ENCODE measurements around the gene PTPN18. TPM values are rescaled to one million over a fixed set of nuclear protein-coding genes. Genes with fewer than 3 reads are reported as not detected.

Gene PTPN18
- total RNA-seq, 2 donors from 2014 or later = 16.4 to 19.6 TPM

DNA sequence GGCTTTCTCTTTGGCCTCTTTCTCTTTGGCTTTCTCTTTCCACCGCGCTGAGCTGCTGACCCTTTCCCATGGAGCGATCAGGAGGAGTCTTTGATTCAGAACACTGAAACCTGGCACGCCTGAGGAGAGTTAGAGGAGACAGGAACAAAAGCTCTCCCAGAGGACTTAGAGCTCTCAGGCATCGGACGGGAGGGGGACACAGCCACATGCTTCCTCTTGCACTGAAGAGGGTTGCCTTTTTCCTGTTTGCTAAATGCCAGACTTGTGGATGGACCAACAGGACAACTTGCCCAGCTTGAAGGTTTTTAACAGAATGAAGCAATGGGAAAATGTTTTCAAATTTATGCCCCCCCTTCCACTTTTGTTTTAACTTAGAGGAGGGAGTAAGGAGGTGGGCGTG, 3.6 kb upstream of the PTPN18 start:
- H3K36me3 ChIP-seq (ENCODE audit: control insufficient read depth, insufficient read depth, low read length) = peaks cover 21% of the 10 kb centered on the region
- DNase-seq = no peak
- Mint-ChIP-seq H3K27me3 (ENCODE audit: insufficient read depth) (peaks cover 28% of the 10 kb centered on the region), H3K4me1 (peaks cover 6% of the 10 kb centered on the region), H3K36me3 (ENCODE audit: low read depth) (peaks cover 16% of the 10 kb centered on the region), H3K27ac (no peak overlapping the region), H3K4me3 (no peak overlapping the region), H3K9me3 (no peaks in the 10 kb centered on the region)
- H3K4me1 ChIP-seq (ENCODE audit: control insufficient read depth, insufficient read depth, low read length) = peaks cover 3% of the 10 kb centered on the region
- TF ChIP-seq, protein P1, sequence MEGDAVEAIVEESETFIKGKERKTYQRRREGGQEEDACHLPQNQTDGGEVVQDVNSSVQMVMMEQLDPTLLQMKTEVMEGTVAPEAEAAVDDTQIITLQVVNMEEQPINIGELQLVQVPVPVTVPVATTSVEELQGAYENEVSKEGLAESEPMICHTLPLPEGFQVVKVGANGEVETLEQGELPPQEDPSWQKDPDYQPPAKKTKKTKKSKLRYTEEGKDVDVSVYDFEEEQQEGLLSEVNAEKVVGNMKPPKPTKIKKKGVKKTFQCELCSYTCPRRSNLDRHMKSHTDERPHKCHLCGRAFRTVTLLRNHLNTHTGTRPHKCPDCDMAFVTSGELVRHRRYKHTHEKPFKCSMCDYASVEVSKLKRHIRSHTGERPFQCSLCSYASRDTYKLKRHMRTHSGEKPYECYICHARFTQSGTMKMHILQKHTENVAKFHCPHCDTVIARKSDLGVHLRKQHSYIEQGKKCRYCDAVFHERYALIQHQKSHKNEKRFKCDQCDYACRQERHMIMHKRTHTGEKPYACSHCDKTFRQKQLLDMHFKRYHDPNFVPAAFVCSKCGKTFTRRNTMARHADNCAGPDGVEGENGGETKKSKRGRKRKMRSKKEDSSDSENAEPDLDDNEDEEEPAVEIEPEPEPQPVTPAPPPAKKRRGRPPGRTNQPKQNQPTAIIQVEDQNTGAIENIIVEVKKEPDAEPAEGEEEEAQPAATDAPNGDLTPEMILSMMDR (conservative IDR thresholded peaks at IDR 0.05) = no peak
- H3K9ac ChIP-seq (ENCODE audit: extremely low read depth, low read length, poor library complexity, severe bottlenecking) = no peak overlapping the region
- H3K9me3 ChIP-seq (ENCODE audit: control insufficient read depth, low read length) = no peaks in the 10 kb centered on the region
- WGBS, 2 experiments (ENCODE audit: insufficient coverage in 1 of 2, insufficient read length in 1 of 2) = 55 to 80% methylated on average over 4 to 6 of the region's 7 CpGs
- peak overlapping the region; percentile 77 for H3K27ac ChIP-seq (ENCODE audit: low read depth, low read length)
- H3K4me3 ChIP-seq (ENCODE audit: low read length) = no peak overlapping the region
- peaks cover 24% of the 10 kb centered on the region for H3K27me3 ChIP-seq (ENCODE audit: control insufficient read depth, insufficient read depth, low read length, poor library complexity, severe bottlenecking)

DNA sequence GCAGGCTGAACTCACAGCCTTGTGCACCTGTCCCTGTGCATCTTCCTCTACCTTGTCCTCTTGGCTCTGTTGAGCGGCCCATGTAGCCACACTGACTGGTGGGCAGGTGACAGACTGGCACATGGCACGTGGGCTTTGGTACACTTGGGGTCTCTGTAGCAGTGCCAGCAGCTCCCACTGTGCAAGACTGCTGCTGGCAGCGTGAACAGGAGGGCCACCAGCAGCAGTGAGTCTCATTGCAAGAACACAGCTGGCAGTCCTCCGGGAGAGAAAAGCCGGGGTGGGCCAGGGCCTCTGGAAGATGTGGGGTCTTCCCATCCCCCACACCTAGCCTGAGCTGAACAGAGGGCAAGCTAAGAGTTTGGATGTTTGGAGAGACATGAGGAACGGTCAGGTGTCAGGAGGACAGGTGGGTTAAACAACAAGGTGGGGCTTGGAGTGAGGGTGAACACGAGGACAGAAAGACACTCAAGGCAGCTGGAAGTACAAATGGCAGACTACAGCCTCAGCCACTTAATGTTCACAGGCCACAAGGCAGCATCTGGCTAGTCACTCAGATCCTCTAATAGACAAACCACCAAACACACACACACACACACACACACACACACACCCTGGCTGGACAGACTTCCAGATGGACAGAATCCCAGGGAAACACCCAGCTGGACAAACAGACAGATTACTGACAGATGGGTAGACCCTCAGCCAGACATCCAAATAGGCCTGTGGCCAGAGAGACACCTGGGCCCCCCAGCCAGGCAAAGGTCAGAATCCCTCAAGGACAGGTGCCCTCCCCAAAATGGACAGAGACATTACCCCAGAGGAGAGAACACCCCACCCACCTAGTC, 2.3 kb upstream of the PTPN18 start:
- Mint-ChIP-seq H3K4me1 (peaks cover 6% of the 10 kb centered on the region), H3K9me3 (no peaks in the 10 kb centered on the region), H3K4me3 (no peak overlapping the region), H3K36me3 (ENCODE audit: low read depth) (peaks cover 3% of the 10 kb centered on the region), H3K27me3 (ENCODE audit: insufficient read depth) (peaks cover 28% of the 10 kb centered on the region), H3K27ac (no peak overlapping the region)
- H3K4me3 ChIP-seq (ENCODE audit: low read length) = no peak overlapping the region
- 86 to 92% methylated on average over 5 to 7 of the region's 7 CpGs for WGBS, 2 experiments (ENCODE audit: insufficient coverage in 1 of 2, insufficient read length in 1 of 2)
- H3K9me3 ChIP-seq (ENCODE audit: control insufficient read depth, low read length) = no peaks in the 10 kb centered on the region
- TF ChIP-seq, protein P1 (conservative IDR thresholded peaks at IDR 0.05) = no peak
- no peak overlapping the region for H3K27ac ChIP-seq (ENCODE audit: low read depth, low read length)
- H3K27me3 ChIP-seq (ENCODE audit: control insufficient read depth, insufficient read depth, low read length, poor library complexity, severe bottlenecking) = peaks cover 24% of the 10 kb centered on the region
- no peak for DNase-seq
- peaks cover 3% of the 10 kb centered on the region for H3K4me1 ChIP-seq (ENCODE audit: control insufficient read depth, insufficient read depth, low read length)
- H3K9ac ChIP-seq (ENCODE audit: extremely low read depth, low read length, poor library complexity, severe bottlenecking) = no peak overlapping the region
- peaks cover 8% of the 10 kb centered on the region for H3K36me3 ChIP-seq (ENCODE audit: control insufficient read depth, insufficient read depth, low read length)

DNA sequence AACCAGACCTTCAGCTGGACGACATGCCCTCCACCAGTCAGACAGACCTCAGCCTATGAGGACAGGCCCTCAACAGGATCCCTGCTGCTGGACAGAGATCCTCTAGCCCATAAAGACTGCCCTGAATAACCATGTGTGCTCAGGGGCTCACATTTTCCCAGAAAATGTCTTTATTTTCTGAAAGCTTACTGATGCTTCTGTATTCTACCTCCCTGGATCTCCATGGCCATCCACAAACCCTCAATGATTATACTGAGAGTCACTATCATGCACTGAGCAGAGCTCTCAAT, 1.8 kb upstream of the PTPN18 start:
- no peak for DNase-seq
- no peaks in the 10 kb centered on the region for H3K9me3 ChIP-seq (ENCODE audit: control insufficient read depth, low read length)
- H3K9ac ChIP-seq (ENCODE audit: extremely low read depth, low read length, poor library complexity, severe bottlenecking) = no peak overlapping the region
- peaks cover 24% of the 10 kb centered on the region for H3K27me3 ChIP-seq (ENCODE audit: control insufficient read depth, insufficient read depth, low read length, poor library complexity, severe bottlenecking)
- no peak overlapping the region for H3K4me3 ChIP-seq (ENCODE audit: low read length)
- Mint-ChIP-seq H3K9me3 (no peaks in the 10 kb centered on the region), H3K4me3 (no peak overlapping the region), H3K27me3 (ENCODE audit: insufficient read depth) (peaks cover 28% of the 10 kb centered on the region), H3K27ac (no peak overlapping the region), H3K4me1 (peaks cover 6% of the 10 kb centered on the region), H3K36me3 (ENCODE audit: low read depth) (no peaks in the 10 kb centered on the region)
- H3K4me1 ChIP-seq (ENCODE audit: control insufficient read depth, insufficient read depth, low read length) = peaks cover 3% of the 10 kb centered on the region
- H3K36me3 ChIP-seq (ENCODE audit: control insufficient read depth, insufficient read depth, low read length) = peaks cover 6% of the 10 kb centered on the region
- TF ChIP-seq, protein P1 (conservative IDR thresholded peaks at IDR 0.05) = no peak
- 84% methylated on average over 1 of the region's 1 CpG; no CpG with 5 or more reads in 1 of the 2 experiments for WGBS, 2 experiments (ENCODE audit: insufficient coverage in 1 of 2, insufficient read length in 1 of 2)
- H3K27ac ChIP-seq (ENCODE audit: low read depth, low read length) = no peak overlapping the region

Data from endodermal cell (in vitro differentiated cells).